ENCODE results near the gene DUSP28.

DNA sequence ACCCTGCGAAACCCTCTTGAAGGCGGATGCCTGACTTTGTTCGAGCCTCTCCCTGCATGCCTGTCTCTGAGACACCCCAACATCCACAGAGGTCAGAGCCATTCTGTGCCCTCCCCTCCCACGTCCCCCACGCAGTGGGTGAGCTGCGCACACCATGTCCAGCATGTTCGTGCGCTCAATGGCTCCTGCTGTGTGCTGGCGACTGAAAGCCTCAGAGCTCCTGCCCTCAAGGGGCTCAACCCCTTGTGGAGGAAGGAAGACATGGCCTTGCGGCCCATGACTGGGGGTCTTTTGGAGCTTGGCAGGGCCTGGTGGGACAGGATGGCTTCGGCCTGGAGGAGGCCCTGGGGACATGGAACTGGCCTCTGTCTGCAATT, 48.1 kb upstream of the DUSP28 start:
- TF ChIP-seq POLR2AphosphoS5 (IDR thresholded peaks at IDR 0.05) (no peak), POLR2A (IDR thresholded peaks at IDR 0.05) (no peak)
- TF ChIP-seq, protein P1, sequence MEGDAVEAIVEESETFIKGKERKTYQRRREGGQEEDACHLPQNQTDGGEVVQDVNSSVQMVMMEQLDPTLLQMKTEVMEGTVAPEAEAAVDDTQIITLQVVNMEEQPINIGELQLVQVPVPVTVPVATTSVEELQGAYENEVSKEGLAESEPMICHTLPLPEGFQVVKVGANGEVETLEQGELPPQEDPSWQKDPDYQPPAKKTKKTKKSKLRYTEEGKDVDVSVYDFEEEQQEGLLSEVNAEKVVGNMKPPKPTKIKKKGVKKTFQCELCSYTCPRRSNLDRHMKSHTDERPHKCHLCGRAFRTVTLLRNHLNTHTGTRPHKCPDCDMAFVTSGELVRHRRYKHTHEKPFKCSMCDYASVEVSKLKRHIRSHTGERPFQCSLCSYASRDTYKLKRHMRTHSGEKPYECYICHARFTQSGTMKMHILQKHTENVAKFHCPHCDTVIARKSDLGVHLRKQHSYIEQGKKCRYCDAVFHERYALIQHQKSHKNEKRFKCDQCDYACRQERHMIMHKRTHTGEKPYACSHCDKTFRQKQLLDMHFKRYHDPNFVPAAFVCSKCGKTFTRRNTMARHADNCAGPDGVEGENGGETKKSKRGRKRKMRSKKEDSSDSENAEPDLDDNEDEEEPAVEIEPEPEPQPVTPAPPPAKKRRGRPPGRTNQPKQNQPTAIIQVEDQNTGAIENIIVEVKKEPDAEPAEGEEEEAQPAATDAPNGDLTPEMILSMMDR (IDR thresholded peaks at IDR 0.05) = no peak

Data from gastroesophageal sphincter (tissue), 3 donors.